Stimulated activated CD4-positive, alpha-beta T cell treated with anti-CD3 and anti-CD28 coated beads, Interleukin-4, amount 100 ng/mL, for 1 hour (primary cell): Measurements from ENCODE around the gene PMIS2.

Experiments
- DNase-seq: peaks from one replicate; pipeline ENCODE4 v3.0.0-alpha.2; 2020

The PMIS2 gene

DNA sequence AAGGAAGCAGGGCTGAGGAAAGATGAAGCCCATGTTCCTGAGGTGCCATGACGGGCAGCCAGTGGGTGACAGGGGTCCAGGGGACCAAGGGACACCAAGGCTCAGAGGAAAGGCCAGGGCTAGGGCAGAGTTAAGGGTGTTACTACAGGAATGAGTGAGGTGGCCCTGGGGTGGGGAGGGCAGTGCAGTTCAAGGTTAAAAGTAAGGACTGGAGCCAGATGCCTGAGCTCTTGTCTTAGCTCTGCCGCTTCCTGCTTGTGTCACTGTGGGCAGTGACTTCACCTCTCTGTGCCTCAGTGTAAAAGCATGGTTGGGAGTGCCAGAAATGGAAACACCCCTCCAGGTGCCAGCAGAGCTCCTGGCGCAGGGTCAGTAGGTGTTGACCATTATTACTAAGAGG, 50.7 kb downstream of the PMIS2 start:
- DNase-seq, result no peak
